ENCODE results near the gene TMEM116.
A peak's percentile ranks its signal among the peaks of the same experiment; 100 is the strongest.
"Not testable (repeated sequence)": the region's sequence is repeated elsewhere in the genome, so short reads cannot be mapped to it uniquely, and the experiment has no call there.

TMEM116 gene

DNA sequence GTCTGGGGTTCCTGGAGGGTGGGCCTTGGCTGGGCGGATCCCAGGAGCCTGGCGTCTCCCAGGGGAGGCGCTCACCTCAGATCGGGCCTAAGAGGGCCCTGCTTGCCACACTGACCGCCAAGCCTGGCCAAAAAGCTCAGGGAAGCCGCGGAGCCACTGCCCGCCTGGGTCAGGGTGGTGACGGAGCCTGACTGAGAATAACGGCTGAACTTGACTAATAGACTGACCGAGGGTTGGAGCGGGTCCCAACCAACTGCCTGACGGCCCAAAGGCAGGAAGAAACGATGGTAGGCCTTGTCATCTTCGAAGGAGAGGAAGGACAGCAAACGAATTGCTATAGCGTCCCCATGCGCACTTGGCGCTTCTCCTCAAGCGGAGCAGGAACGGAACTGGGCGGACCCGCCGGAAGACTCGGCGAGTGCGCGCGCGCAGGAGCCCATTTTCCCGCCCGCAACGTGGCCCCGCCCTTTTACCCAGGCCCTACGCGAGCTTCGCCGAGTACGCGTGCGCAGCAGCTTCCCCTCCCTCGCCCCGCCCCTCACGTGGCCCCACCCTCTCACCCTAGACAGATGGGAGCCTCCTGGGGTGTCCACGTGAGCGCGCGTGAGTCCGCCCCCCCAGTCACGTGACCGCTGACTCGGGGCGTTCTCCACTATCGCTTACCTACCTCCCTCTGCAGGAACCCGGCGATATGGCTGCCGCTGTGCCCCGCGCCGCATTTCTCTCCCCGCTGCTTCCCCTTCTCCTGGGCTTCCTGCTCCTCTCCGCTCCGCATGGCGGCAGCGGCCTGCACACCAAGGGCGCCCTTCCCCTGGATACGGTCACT lies at the start of gene TMEM116, which contains the start of gene ERP29:
Gene TMEM116, minus strand, starts transcription at position 391 of the 826 bp plus-strand sequence. CDS start 7,895 bp downstream, outside the sequence.
Gene ERP29, plus strand, starts transcription at position 652 of the 826 bp plus-strand sequence. Its CDS starts 40 bp downstream, at position 692.
- peak; percentile 99 for DNase-seq (ENCODE audit: low spot score)
- TF ChIP-seq CTCF (IDR thresholded peaks at IDR 0.05; ENCODE audit: extremely low read depth, missing control alignments), result peak; percentile 15

DNA sequence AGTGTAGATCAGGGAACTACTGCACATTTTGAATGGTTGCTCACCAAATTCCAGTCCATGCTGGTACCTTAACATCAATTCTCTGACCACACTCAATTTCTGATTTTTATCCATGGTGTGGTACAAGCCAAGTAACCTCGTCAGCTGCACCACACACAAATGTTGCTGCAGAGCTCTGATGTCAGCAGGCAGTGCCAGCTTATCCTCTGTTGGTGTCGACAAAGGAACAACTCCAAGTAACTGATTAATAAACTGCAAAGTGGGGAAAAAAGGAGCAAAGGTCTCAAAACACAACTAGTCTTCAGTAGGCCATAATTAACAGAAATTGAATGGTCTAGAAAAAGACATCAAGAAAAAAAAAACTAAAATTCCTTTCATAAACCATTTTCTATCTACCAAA lies 48.2 kb upstream of the TMEM116 start:
- no peak for TF ChIP-seq CTCF (IDR thresholded peaks at IDR 0.05; ENCODE audit: extremely low read depth, missing control alignments)
- DNase-seq (ENCODE audit: low spot score), result no peak

DNA sequence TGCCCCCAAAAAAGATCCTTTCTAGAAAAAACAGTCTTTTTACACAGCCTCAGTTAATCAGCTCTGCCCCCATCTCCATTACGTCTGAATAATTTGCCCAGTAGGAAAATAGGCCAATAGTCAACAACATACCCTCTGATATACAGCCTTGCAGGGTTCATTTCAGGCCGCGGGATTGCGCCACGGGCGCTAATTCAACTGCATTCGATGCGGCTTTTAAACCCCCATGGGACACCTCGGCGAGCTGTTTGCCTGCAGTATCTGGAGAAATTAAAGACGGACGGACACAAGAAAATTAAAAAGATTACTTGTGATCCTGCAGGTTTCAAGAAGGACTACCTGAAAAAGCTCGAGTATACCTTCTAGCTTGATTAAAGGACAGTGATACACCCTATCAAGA lies 36.4 kb upstream of the TMEM116 start:
- DNase-seq (ENCODE audit: low spot score), result no peak
- TF ChIP-seq CTCF (IDR thresholded peaks at IDR 0.05; ENCODE audit: extremely low read depth, missing control alignments), result no peak

DNA sequence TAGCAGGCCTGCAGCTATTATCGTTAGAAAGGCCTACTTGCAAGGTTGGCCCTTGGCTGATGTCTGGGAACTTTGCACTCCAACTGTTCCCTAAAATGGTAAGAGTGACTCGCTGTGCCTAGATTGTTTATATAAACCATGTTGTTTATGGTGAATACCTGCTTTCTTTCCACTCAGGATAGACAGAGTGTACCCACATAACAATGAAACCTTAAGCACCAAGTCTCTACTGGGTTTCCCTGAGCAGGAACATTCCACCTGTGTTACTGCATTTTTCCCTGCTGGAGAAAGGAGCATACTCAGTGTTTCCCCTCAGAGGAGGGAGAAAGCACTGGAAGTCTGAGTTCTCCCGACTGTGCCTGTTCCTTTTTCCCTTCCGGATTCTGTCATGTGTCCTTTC lies 33.0 kb upstream of the TMEM116 start:
- DNase-seq (ENCODE audit: low spot score), result no peak
- no peak for TF ChIP-seq CTCF (IDR thresholded peaks at IDR 0.05; ENCODE audit: extremely low read depth, missing control alignments)

GRCh38 chr12:112036614-112037013 lies 23.6 kb upstream of the TMEM116 start:
- DNase-seq (ENCODE audit: low spot score), result not testable (repeated sequence)

- DNase-seq (ENCODE audit: low spot score), result no peak
- TF ChIP-seq CTCF (IDR thresholded peaks at IDR 0.05; ENCODE audit: extremely low read depth, missing control alignments), result no peak
Observed at GRCh38 chr12:112035219-112035785, 22.3 kb upstream of the TMEM116 start.

- no peak for DNase-seq (ENCODE audit: low spot score)
- no peak for TF ChIP-seq CTCF (IDR thresholded peaks at IDR 0.05; ENCODE audit: extremely low read depth, missing control alignments)
Observed at GRCh38 chr12:112032292-112032691, 19.3 kb upstream of the TMEM116 start.

All from GM20000 (cell line).